Fibroblast of mammary gland (primary cell): ENCODE results near the gene ARID5B.
A peak's percentile ranks its signal among the peaks of the same experiment; 100 is the strongest.
"Not testable (repeated sequence)": the region's sequence is repeated elsewhere in the genome, so short reads cannot be mapped to it uniquely, and the experiment has no call there.

ENCODE experiments used
- DNase-seq: peaks from one replicate; pipeline ENCODE4 v3.0.0-alpha.2; 2010; ENCODE audit warnings: low read depth
- H3K4me3 ChIP-seq: 2 replicates; pipeline ENCODE4 v1.5.1; 2011; ENCODE audit warnings: low read depth, mild to moderate bottlenecking, low read length, moderate library complexity; ENCODE audit not compliant: control insufficient read depth
- TF ChIP-seq, protein P1 (sequence below): conservative IDR thresholded peaks from 2 replicates; pipeline ENCODE4 v1.5.1; 2011; ENCODE audit warnings: low read depth, low read length, inconsistent platforms; ENCODE audit not compliant: control insufficient read depth, insufficient read depth

ARID5B gene

DNA sequence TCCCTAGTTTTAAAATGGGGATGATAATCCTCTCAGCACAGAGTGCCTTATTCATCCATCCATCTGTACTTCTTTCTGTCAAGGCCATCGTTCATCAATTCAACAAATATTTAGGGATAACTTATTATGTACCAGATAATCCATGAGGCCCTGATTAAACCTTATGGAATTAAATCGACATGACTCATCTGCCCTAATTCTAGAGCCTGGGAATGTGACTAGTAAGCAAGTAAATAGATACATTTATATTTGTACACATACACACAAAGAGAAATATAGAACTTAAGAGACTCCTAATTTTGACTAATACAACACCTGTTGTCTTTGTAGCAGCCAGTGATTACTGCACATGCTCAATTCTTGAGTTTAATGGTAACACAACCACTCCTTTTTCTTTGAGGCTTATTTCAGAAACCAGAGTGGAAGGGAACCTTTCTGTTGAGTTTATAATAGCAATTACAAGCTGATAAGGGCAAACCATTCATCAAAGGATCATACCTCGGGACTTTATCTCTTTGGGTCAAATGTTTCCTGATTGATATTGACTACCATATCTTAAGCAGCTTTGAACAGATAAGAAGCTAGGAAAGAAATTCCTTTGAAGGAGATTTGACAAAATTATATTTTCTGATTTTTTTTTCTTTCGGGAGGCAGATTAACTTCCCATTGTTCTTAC lies 122.7 kb downstream of the ARID5B start:
- TF ChIP-seq, protein P1, sequence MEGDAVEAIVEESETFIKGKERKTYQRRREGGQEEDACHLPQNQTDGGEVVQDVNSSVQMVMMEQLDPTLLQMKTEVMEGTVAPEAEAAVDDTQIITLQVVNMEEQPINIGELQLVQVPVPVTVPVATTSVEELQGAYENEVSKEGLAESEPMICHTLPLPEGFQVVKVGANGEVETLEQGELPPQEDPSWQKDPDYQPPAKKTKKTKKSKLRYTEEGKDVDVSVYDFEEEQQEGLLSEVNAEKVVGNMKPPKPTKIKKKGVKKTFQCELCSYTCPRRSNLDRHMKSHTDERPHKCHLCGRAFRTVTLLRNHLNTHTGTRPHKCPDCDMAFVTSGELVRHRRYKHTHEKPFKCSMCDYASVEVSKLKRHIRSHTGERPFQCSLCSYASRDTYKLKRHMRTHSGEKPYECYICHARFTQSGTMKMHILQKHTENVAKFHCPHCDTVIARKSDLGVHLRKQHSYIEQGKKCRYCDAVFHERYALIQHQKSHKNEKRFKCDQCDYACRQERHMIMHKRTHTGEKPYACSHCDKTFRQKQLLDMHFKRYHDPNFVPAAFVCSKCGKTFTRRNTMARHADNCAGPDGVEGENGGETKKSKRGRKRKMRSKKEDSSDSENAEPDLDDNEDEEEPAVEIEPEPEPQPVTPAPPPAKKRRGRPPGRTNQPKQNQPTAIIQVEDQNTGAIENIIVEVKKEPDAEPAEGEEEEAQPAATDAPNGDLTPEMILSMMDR: no peak
- no peak for DNase-seq

DNA sequence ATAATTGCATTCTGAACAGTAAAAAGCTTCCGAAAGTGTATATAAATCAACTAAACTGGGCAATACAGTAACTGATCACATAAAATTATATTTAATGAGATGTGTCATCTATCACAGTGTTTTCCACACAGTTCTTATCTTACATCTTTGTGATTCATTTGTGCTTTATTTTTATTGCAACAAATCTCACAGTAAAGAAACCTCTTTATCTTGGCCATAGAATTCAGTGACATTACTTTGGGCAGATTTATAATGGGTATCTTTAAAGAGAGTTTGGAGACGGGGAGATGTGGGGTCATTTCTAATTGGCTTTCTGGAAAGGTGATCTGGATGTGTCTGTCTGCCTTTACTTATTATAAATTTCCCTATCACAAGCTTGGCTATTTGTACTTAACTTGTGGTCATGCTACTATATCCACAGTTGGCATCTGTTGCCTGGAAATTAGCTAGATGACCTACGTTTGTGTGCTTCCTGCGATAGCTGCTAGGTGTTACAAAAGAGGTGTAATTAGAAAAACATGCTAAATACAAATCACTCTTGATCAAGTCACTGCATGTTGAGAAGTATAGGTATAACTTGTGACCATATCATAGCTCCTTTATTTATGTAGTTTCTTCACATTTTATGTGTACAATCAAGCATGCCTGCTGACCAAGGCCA lies 123.8 kb downstream of the ARID5B start:
- H3K4me3 ChIP-seq: no peak overlapping the region
- no peak for DNase-seq
- TF ChIP-seq, protein P1: no peak

More for the DNA sequence above, 122.7 kb downstream of the ARID5B start:
- no peak overlapping the region for H3K4me3 ChIP-seq

DNA sequence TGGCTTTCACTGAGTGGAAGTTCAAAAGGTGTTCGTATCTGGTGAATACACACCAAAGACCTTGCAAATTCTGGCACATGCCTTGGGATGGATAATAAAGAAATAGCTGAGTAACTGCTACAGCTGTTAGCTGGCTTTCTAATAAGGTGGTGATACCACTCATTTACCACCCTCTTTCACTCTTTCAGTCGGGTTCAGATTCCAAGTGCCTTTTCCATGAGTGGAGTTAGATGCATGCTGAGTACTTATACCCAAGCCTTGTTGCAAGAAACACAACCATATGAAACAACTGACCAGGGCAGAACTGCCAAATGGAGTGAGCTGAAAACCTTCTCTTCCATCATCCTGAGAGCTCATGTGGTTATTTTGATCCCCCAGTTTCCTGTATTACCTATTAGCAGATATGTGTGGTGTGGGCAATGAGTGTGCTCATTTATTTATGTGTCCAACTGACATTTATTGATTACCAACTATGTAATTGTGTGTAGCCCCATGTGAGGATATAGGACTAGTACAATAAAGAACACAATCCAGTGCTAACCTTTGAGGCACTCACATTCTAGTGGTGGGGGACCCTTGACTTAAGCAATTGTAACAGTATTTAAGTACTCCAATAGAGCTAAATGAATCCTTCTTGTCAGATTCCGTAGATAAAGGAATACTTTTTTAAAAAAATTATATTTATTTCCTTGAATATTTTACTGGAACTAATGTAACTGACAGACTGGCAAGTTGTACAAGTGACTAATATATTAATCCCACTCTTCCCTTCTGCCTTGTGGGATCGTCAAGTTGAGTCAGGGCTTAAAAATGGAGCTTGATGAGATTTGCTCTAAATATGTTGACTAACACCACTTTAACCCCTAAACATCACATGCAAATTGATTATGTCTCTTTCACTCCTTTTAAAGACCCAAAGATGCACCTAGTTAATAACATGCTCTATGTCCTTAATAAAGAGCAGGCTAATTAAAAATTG lies 124.7 kb downstream of the ARID5B start:
- peak; percentile 91 for DNase-seq
- no peak overlapping the region for H3K4me3 ChIP-seq
- TF ChIP-seq, protein P1: no peak

DNA sequence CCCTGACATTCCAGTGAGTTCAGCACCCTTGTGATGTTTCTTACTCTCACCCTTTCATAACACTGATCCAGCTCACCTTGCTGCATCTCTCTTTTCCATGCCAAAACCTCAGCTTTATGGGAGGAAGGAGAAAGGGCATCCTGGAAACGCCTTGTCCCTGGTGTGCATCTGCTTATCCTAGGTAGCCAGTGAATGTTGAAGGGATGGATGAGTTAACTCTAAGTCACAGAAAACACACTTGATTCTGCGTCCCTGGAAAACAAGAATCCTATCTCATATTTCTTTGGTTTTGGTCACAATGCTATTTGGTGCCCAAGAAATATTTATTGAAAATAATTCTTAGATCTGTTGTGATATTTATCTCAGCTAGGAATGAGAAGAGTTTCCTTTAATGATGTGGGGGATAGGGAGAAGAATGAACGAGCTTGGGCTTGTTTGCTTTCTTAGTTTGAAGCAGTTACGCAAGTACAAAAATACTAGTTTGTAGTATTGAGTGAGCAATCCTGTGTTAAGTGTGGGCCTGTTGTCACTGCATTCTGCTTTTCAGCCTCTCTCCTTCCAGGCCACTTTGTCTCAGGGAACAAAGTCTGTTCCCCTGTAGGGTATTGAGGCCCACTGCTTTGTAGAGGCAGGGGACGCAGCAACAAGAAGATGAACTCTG lies 126.5 kb downstream of the ARID5B start:
- H3K4me3 ChIP-seq: no peak overlapping the region
- TF ChIP-seq, protein P1: no peak
- DNase-seq: peak; percentile 69

DNA sequence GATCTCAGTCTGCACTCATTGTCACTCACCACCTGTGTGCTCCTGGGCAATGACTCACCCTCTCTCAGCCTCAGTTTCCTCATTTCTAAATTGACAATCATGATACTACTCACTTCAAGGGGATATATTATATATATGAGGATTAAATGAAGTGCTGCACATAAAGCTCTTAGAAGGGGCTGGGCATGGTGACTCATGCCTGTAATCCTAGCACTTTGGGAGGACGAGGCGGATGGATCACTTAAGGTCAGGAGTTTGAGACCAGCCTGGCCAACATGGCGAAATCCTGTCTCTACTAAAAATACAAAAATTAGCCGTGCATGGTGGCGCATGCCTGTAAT lies 127.0 kb downstream of the ARID5B start:
- DNase-seq: peak; percentile 46

DNA sequence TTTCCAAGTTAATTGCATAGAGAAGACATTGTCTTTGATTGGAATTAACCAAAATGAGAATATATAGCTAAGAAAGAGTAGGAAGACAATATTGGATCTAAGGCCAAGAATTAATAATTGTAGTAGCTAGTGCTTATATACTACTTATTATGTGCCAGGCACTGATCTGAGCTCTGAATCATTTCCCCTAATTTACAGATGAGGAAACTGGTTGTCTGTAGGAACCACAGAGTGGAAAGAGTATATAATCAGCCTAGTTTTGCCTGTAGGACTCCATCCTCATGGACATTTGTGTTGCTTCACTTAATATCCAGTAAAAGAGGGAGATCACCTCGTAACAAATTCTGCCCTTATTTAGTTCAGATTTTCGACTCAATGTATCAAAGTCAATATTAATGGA lies 127.9 kb downstream of the ARID5B start:
- no peak for DNase-seq
- no peak overlapping the region for H3K4me3 ChIP-seq
- TF ChIP-seq, protein P1: no peak

More for the DNA sequence above, 127.0 kb downstream of the ARID5B start:
- H3K4me3 ChIP-seq: not testable (repeated sequence)
